Measurements from ENCODE around the gene LRP8. TPM values are rescaled to one million over a fixed set of nuclear protein-coding genes. Genes with fewer than 3 reads are reported as not detected.

The LRP8 gene
- total and polyA plus RNA-seq, 9 of the 15 experiments (the other 6 are each of a cell fraction or from before 2014, with no cell fraction given) = 7.1 to 56.1 (median 31.3) TPM

- TF ChIP-seq, protein P1, sequence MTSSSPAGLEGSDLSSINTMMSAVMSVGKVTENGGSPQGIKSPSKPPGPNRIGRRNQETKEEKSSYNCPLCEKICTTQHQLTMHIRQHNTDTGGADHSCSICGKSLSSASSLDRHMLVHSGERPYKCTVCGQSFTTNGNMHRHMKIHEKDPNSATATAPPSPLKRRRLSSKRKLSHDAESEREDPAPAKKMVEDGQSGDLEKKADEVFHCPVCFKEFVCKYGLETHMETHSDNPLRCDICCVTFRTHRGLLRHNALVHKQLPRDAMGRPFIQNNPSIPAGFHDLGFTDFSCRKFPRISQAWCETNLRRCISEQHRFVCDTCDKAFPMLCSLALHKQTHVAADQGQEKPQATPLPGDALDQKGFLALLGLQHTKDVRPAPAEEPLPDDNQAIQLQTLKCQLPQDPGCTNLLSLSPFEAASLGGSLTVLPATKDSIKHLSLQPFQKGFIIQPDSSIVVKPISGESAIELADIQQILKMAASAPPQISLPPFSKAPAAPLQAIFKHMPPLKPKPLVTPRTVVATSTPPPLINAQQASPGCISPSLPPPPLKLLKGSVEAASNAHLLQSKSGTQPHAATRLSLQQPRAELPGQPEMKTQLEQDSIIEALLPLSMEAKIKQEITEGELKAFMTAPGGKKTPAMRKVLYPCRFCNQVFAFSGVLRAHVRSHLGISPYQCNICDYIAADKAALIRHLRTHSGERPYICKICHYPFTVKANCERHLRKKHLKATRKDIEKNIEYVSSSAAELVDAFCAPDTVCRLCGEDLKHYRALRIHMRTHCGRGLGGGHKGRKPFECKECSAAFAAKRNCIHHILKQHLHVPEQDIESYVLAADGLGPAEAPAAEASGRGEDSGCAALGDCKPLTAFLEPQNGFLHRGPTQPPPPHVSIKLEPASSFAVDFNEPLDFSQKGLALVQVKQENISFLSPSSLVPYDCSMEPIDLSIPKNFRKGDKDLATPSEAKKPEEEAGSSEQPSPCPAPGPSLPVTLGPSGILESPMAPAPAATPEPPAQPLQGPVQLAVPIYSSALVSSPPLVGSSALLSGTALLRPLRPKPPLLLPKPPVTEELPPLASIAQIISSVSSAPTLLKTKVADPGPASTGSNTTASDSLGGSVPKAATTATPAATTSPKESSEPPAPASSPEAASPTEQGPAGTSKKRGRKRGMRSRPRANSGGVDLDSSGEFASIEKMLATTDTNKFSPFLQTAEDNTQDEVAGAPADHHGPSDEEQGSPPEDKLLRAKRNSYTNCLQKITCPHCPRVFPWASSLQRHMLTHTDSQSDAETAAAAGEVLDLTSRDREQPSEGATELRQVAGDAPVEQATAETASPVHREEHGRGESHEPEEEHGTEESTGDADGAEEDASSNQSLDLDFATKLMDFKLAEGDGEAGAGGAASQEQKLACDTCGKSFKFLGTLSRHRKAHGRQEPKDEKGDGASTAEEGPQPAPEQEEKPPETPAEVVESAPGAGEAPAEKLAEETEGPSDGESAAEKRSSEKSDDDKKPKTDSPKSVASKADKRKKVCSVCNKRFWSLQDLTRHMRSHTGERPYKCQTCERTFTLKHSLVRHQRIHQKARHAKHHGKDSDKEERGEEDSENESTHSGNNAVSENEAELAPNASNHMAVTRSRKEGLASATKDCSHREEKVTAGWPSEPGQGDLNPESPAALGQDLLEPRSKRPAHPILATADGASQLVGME (CRISPR knock-in tag; IDR thresholded peaks at IDR 0.05) = no peak
- TF ChIP-seq, protein P2, sequence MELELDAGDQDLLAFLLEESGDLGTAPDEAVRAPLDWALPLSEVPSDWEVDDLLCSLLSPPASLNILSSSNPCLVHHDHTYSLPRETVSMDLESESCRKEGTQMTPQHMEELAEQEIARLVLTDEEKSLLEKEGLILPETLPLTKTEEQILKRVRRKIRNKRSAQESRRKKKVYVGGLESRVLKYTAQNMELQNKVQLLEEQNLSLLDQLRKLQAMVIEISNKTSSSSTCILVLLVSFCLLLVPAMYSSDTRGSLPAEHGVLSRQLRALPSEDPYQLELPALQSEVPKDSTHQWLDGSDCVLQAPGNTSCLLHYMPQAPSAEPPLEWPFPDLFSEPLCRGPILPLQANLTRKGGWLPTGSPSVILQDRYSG (tag; conservative IDR thresholded peaks at IDR 0.05; ENCODE audit: low read depth) = no peak
- TF ChIP-seq ZNF518B (CRISPR knock-in tag; IDR thresholded peaks at IDR 0.05) = no peak
Measured at GRCh38 chr1:53292690-53293089, 35.2 kb downstream of the LRP8 start (continued).

Data from K562 (cell line).